Common myeloid progenitor, CD34-positive (primary cell): ENCODE data around the gene ADAM21.
"Not testable (repeated sequence)": the region's sequence is repeated elsewhere in the genome, so short reads cannot be mapped to it uniquely, and the experiment has no call there.

Source experiments
- CTCF ChIA-PET: fragments of 350-600 bp; sonication (Branson Sonifier 250); formaldehyde crosslinking; loops from one replicate; lab custom pipeline; 2021; ENCODE audit warnings: antibody characterized with exemption; lab: Charles Lee
- POLR2A ChIA-PET: fragments of 350-600 bp; sonication (Branson Sonifier 250); formaldehyde crosslinking; loops from one replicate; lab custom pipeline; 2021; ENCODE audit warnings: antibody characterized with exemption; lab: Charles Lee
- DNase-seq, 3 donors: peaks; one replicate each; pipeline versions ENCODE4 v3.0.0 to v3.0.0-alpha.2; 2013
- H3K27ac ChIP-seq, 2 experiments: 1 replicate in 1 of 2; 2 replicates in 1 of 2; pipeline ENCODE4 v1.7.0; 2013; ENCODE audit warnings: inconsistent platforms in 2 of 2, low read length in 2 of 2, mild to moderate bottlenecking in 2 of 2, low read depth in 1 of 2, moderate library complexity in 1 of 2; ENCODE audit not compliant: severe bottlenecking in 2 of 2, insufficient read depth in 1 of 2, poor library complexity in 1 of 2
- H3K27me3 ChIP-seq, 5 experiments: replicated peaks in 2 of 5; 1 replicate in 3 of 5; 2 replicates in 2 of 5; pipeline versions ENCODE4 v1.6.1 to v1.7.0; 2013; ENCODE audit warnings: low read length in 4 of 5, mild to moderate bottlenecking in 2 of 5, moderate library complexity in 2 of 5, inconsistent platforms in 1 of 5; ENCODE audit not compliant: insufficient read depth in 5 of 5, control insufficient read depth in 4 of 5
- H3K36me3 ChIP-seq, 4 experiments: 1 replicate in 2 of 4; 2 replicates in 2 of 4; pipeline versions ENCODE4 v1.6.1 to v1.7.0; 2013; ENCODE audit warnings: low read length in 3 of 4, control low read depth in 1 of 4, mild to moderate bottlenecking in 1 of 4; ENCODE audit not compliant: control insufficient read depth in 4 of 4, insufficient read depth in 4 of 4
- H3K4me1 ChIP-seq, 4 experiments: 1 replicate in 3 of 4; 2 replicates in 1 of 4; pipeline versions ENCODE4 v1.6.1 to v1.7.1; 2013; ENCODE audit warnings: low read length in 3 of 4, mild to moderate bottlenecking in 3 of 4, control low read depth in 1 of 4, inconsistent platforms in 1 of 4, moderate library complexity in 1 of 4; ENCODE audit not compliant: control insufficient read depth in 4 of 4, insufficient read depth in 4 of 4; ENCODE audit errors: control extremely low read depth in 1 of 4
- H3K4me3 ChIP-seq, 7 experiments: 1 replicate in 4 of 7; 2 replicates in 3 of 7; pipeline versions ENCODE4 v1.5.1 to v1.7.0; 2013; ENCODE audit warnings: mild to moderate bottlenecking in 7 of 7, low read length in 6 of 7, moderate library complexity in 6 of 7, inconsistent platforms in 2 of 7, low read depth in 2 of 7, control low read depth in 1 of 7; ENCODE audit not compliant: insufficient read depth in 4 of 7, control insufficient read depth in 1 of 7; ENCODE audit errors: extremely low read depth in 1 of 7
- H3K9me3 ChIP-seq, 5 experiments: 1 replicate in 4 of 5; 2 replicates in 1 of 5; pipeline versions ENCODE4 v1.6.1 to v1.7.1; 2013; ENCODE audit warnings: low read length in 4 of 5, mild to moderate bottlenecking in 2 of 5, inconsistent platforms in 1 of 5, low read depth in 1 of 5, moderate library complexity in 1 of 5; ENCODE audit not compliant: control insufficient read depth in 4 of 5, insufficient read depth in 2 of 5; ENCODE audit errors: control extremely low read depth in 1 of 5
- WGBS: methylation state at CpG from one replicate; pipeline ENCODE4 v1.1.5; 2013; ENCODE audit not compliant: insufficient coverage; 5-methylcytosine and 5-hydroxymethylcytosine counted together

Gene ADAM21

DNA sequence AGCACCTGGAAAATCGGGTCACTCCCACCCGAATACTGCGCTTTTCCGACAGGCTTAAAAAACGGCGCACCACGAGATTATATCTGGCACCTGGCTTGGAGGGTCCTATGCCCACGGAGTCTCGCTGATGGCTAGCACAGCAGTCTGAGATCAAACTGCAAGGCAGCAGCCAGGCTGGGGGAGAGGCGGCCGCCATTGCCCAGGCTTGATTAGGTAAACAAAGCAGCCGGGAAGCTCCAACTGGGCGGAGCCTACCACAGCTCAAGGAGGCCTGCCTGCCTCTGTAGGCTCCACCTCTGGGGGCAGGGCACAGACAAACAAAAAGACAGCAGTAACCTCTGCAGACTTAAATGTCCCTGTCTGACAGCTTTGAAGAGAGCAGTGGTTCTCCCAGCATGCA, 23.5 kb downstream of the ADAM21 start:
- H3K4me1 ChIP-seq, H3K9me3 ChIP-seq, POLR2A ChIA-PET, CTCF ChIA-PET, H3K27me3 ChIP-seq, DNase-seq, H3K4me3 ChIP-seq, H3K27ac ChIP-seq, H3K36me3 ChIP-seq: not testable (repeated sequence)
- WGBS, result 93% methylated on average over 9 of the region's 13 CpGs

DNA sequence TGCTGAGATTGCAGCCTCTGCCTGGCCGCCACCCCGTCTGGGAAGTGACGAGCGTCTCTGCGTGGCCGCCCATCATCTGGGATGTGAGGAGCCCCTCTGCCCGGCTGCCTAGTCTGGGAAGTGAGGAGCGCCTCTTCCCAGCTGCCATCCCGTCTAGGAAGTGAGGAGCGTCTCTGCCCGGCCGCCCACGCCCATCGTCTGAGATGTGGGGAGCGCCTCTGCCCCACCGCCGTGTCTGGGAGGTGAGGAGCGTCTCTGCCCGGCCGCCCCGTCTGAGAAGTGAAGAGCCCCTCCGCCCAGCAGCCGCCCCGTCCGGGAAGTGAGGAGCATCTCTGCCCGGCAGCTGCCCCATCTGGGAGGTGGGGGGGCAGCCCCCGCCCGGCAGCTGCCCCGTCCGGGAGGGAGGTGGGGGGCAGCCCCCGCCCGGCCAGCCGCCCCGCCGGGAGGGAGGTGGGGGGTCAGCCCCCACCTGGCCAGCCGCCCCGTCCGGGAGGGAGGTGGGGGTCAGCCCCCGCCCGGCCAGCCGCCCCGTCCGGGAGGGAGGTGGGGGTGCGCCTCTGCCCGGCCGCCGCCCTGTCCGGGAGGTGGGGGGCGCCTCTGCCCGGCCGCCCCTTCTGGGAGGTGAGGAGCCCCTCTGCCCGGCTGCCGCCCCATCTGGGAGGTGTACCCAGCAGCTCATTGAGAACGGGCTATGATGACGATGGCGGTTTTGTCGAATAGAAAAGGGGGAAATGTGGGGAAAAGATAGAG, 25.6 kb downstream of the ADAM21 start:
- DNase-seq, H3K9me3 ChIP-seq, H3K27me3 ChIP-seq, H3K27ac ChIP-seq, CTCF ChIA-PET, H3K4me3 ChIP-seq, H3K36me3 ChIP-seq, H3K4me1 ChIP-seq, POLR2A ChIA-PET: not testable (repeated sequence)
- 98% methylated on average over 42 of the region's 57 CpGs for WGBS

DNA sequence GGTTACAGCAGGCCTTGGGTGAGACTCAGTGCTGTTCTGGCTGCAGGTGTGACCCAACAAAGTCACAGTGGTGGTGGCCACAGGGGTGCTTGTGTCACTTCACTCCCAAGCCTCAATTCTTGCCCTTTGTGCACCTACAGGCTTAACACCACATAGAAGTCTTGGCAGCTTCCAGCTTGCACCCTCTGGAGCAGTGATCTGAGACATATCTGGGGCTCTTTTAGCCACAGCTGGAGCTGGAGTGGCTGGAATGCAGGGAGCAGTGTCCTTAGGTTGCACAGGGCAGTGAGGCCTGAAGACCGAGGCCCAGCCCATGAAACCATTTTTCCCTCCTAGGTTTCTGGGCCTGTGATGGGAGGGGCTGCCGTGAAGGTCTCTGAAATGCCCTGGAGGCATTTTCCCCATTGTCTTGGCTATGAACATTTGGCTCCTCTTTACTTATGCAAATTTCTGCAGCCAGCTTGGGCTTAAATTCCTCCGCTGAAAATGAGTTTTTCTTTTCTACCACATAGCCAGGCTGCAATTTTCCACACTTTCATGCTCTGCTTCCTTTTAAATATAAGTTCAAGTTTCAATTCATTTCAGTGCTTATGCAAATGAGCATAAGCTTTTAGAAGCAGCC, 37.7 kb downstream of the ADAM21 start:
- no peak overlapping the region for H3K4me3 ChIP-seq
- ChIA-PET POLR2A (no interaction called here), CTCF (no interaction called here)
- H3K27me3 ChIP-seq, result no peaks in the 10 kb centered on the region
- no peaks in the 10 kb centered on the region for H3K4me1 ChIP-seq
- no peaks in the 10 kb centered on the region for H3K36me3 ChIP-seq
- H3K9me3 ChIP-seq, result peaks cover 0 to 43% (median 21%) of the 10 kb centered on the region in 5 experiments
- WGBS, result 100% methylated on average over 2 of the region's 3 CpGs
- DNase-seq, result no peak
- H3K27ac ChIP-seq, result no peak overlapping the region

DNA sequence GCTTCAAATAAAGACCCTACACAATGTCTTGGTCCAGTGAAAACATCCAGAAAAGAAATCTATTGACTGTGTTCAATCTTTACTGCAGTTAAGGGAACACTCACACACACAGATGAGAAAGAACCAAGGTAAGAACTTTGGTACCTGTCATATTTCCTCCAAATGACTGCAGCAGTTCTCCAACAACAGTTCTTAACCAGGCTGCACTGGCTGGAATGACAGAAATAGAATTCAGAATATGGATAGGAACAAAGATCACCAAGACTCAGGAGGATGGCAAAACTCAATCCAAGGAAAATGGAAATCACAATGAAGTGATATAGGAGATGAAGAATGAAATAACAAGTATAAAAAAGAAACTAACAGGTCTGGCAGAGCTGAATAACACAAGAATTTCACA, 46.2 kb downstream of the ADAM21 start:
- no peak overlapping the region for H3K4me3 ChIP-seq
- no peaks in the 10 kb centered on the region for H3K27me3 ChIP-seq
- peaks cover 0 to 16% (median 2%) of the 10 kb centered on the region in 5 experiments for H3K9me3 ChIP-seq
- ChIA-PET POLR2A (no interaction called here), CTCF (no interaction called here)
- no peak overlapping the region for H3K27ac ChIP-seq
- DNase-seq, result no peak
- no peaks in the 10 kb centered on the region for H3K36me3 ChIP-seq
- H3K4me1 ChIP-seq, result no peaks in the 10 kb centered on the region
